CD4-positive, alpha-beta T cell treated with Interleukin-2 at 100 ng/mL for 4 hours (primary cell): ENCODE measurements around the gene IGFLR1.
"Not testable (repeated sequence)": the region's sequence is repeated elsewhere in the genome, so short reads cannot be mapped to it uniquely, and the experiment has no call there.

Source experiments
- DNase-seq: peaks from one replicate; pipeline ENCODE4 v3.0.0-alpha.2; 2020; ENCODE audit warnings: low spot score

IGFLR1 gene

GRCh38 chr19:35739275-35740107, 2.8 kb downstream of the IGFLR1 start:
- DNase-seq = no peak

- no peak for DNase-seq
Measured at GRCh38 chr19:35738887-35739229, 3.4 kb downstream of the IGFLR1 start.

- DNase-seq = no peak
Measured at GRCh38 chr19:35738021-35738886, 4.0 kb downstream of the IGFLR1 start.

- no peak for DNase-seq
Measured at GRCh38 chr19:35736913-35737886, 5.1 kb downstream of the IGFLR1 start.

- no peak for DNase-seq
Measured at GRCh38 chr19:35734889-35735288, 7.4 kb downstream of the IGFLR1 start.

GRCh38 chr19:35734273-35734672, 8.0 kb downstream of the IGFLR1 start:
- DNase-seq = no peak

DNA sequence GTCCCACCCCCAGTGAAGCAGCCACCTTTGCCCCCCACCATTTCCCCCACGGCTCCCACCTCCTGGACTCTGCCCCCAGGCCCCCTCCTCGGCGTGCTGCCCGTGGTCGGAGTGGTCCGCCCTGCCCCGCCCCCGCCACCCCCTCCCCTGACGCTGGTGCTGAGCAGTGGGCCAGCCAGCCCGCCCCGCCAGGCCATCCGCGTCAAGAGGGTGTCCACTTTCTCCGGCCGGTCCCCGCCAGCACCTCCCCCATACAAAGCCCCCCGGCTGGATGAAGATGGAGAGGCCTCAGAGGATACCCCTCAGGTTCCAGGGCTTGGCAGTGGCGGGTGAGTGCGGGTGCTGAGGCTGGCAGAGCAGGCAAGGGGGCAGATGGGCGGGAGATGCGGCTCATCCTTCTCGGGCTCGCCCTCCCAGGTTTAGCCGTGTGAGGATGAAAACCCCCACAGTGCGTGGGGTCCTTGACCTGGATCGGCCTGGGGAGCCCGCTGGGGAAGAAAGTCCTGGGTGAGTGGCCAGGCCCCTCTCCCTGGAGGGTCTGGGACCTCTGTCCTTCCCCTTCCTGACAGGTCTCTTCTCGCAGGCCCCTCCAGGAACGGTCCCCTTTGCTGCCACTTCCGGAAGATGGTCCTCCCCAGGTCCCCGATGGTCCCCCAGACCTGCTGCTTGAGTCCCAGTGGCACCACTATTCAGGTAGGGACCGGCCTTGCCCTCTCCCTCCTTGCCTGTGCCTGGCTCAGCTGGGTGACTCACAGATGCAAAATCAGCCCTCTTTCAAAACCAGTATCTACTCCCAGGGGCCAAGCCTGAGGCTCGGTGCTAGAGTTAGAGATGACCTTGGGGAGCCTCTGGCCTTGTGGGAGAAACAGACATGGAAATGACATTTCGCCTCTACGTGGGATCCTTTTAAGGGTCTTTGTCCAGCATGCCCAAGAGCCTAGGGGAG, 8.8 kb downstream of the IGFLR1 start:
- no peak for DNase-seq

- no peak for DNase-seq
Measured at GRCh38 chr19:35732540-35733179, 9.6 kb downstream of the IGFLR1 start.

DNA sequence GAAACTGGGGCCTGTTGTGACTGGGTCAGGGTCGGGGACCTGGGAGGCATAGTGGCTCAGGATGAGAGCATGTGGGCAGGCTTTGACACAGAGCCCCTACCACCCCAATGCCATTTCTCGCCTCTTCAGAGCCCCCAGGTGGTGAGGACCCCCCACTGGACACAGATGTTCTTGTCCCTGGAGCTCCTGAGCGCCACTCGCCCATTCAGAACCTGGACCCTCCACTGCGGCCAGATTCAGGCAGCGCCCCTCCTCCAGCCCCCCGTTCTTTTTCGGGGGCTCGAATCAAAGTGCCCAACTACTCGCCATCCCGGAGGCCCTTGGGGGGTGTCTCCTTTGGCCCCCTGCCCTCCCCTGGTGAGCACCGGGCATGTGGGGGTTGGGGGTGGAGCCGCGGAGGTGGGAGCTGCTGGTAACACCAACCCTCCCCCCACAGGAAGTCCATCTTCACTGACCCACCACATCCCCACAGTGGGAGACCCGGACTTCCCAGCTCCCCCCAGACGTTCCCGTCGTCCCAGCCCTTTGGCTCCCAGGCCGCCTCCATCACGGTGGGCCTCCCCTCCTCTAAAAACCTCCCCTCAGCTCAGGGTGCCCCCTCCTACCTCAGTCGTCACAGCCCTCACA, 10.4 kb downstream of the IGFLR1 start:
- no peak for DNase-seq

DNA sequence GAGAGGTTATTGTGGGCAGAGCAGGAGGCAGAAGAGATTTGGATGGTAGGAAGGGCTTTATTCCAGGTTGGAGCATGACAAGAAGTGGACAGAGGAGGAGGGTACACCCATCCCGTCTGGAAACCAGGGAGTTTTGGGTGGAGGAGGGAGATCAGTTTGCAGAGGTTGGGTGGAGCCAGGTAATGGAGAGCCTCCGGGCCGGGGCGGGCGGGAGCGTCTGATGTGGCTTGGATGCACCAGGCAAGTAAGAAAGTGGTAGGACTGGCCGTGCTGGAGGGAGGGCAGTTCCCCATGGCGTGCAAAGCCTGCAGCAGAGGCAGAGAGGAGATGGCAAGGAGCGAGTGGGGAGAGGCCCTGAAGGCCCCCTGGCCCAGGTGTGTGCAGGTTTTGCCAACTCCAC, 10.9 kb downstream of the IGFLR1 start:
- no peak for DNase-seq

GRCh38 chr19:35730326-35730725, 11.9 kb downstream of the IGFLR1 start:
- DNase-seq = no peak

DNA sequence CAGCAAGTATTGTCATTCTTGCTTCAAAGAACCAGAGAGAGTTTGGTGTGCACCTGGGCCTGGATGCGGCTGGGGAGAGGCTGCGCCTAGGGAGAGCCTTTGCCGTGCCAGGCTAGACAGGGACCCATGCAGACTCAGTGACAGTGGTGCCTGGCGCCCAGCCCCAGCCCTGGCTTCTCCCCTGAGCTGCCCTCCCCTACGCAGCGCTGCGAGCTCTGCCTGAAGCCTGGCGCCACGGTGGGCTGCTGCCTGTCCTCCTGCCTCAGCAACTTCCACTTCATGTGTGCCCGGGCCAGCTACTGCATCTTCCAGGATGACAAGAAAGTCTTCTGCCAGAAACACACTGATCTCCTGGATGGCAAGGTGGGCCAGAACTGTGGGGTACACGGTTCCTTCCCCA, 12.5 kb downstream of the IGFLR1 start:
- no peak for DNase-seq

GRCh38 chr19:35729021-35729420, 13.2 kb downstream of the IGFLR1 start:
- DNase-seq = no peak

GRCh38 chr19:35727956-35728706, 14.1 kb downstream of the IGFLR1 start:
- DNase-seq = no peak

DNA sequence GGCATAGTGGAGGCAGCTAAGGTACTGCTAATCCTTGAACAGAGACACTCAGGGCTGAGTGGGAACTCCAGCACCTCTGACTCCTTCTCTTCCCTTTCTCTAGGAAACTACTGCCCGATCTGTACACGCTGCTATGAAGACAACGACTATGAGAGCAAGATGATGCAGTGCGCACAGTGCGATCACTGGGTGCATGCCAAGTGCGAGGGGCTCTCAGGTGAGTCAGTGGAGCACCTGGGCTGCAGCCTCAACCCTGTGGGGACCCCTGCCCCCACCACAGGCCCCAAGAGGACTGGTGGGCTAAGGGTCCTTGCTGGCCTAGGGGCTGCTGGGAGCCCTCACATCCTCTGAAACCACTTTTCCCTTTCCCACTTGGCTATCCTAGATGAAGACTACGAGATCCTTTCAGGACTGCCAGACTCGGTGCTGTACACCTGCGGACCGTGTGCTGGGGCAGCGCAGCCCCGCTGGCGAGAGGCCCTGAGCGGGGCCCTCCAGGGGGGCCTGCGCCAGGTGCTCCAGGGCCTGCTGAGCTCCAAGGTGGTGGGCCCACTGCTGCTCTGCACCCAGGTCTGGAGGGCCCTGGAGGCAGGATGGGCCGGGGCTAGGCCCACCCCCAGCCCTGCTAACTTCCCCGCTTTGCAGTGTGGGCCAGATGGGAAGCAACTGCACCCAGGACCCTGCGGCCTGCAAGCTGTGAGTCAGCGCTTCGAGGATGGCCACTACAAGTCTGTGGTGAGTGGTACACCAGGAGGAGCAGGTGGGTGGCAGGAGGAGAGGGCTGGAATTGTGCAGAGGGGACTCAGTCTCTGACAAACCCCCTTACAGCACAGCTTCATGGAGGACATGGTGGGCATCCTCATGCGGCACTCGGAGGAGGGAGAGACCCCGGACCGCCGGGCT, 14.9 kb downstream of the IGFLR1 start:
- DNase-seq = no peak

DNA sequence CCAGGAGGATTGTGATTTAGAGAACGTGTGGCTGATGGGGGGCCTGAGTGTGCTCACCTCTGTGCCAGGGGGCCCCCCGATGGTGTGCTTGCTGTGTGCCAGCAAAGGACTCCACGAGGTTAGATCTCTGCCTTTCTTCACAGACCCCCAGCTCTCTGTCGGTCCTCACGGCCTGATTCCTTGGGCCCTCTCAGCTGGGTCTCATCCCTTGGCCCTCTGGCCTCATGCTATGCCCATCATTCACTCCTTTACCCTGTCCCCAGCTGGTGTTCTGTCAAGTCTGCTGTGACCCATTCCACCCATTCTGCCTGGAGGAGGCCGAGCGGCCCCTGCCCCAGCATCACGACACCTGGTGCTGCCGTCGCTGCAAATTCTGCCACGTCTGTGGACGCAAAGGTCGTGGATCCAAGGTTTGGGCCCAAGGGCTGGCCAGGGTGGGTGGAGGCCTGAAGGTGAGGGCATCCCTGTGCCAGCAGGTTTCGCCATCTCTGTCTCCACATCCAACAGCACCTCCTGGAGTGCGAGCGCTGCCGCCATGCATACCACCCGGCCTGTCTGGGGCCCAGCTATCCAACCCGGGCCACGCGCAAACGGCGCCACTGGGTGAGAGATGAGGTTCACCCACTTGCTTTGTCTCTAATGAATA, 16.9 kb downstream of the IGFLR1 start:
- DNase-seq = no peak

DNA sequence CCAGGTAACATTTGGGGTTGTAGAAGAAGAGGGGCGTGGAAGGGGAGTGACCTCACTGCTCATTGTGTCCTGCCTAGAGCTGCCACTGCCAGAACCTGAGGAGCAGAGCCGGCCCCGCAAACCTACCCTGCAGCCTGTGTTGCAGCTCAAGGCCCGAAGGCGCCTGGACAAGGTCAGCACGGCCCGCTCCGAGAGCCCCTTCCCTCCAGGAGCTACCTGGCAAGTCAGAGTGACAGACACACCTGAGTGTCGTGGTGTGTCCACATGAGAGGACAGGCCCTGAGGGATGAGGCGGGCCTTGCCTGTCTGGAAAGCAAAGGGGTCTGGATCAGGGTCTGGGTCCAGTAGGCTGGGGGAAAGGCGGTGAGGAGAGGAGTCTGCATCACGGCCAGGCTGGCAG, 17.7 kb downstream of the IGFLR1 start:
- no peak for DNase-seq

GRCh38 chr19:35724132-35724531, 18.1 kb downstream of the IGFLR1 start:
- DNase-seq = not testable (repeated sequence)
